DND-41 (cell line): Measurements from ENCODE around the gene INAFM1.

ENCODE experiments used
- ATAC-seq: fragments of 200-7000 bp; cut with Tn5 transposase; 3 replicates; pipeline ENCODE4 v1.9.1; 2021; ENCODE audit warnings: low read depth; ENCODE audit not compliant: insufficient read depth
- DNase-seq: peaks from one replicate; pipeline ENCODE4 v3.0.0-alpha.2; 2020
- H2AFZ ChIP-seq: 2 replicates; pipeline ENCODE4 v1.6.0; 2012; ENCODE audit warnings: low read depth, low read length
- H3K27ac ChIP-seq: 2 replicates; pipeline ENCODE4 v1.5.1; 2012; ENCODE audit warnings: low read length, inconsistent platforms
- H3K27me3 ChIP-seq: fragments of 200-600 bp; sonication (generic); 2 replicates; pipeline ENCODE4 v1.6.0; 2012; ENCODE audit warnings: low read length, mild to moderate bottlenecking, inconsistent platforms; ENCODE audit not compliant: insufficient read depth, poor library complexity
- H3K36me3 ChIP-seq: 2 replicates; pipeline ENCODE4 v1.5.1; 2012; ENCODE audit warnings: low read length, inconsistent platforms; ENCODE audit not compliant: insufficient read depth
- H3K4me1 ChIP-seq: 2 replicates; pipeline ENCODE4 v1.5.1; 2012; ENCODE audit warnings: mild to moderate bottlenecking, low read length; ENCODE audit not compliant: insufficient read depth
- H3K4me2 ChIP-seq: 2 replicates; pipeline ENCODE4 v1.6.0; 2012; ENCODE audit warnings: mild to moderate bottlenecking, moderate library complexity, low read length, inconsistent platforms; ENCODE audit not compliant: insufficient read depth
- H3K4me3 ChIP-seq, 2 experiments: fragments of 200-600 bp in 1 of 2; shearing (Covaris generic) in 1 of 2; 2 replicates each; pipeline ENCODE4 v1.5.1; 2012 to 2016; ENCODE audit warnings: inconsistent platforms in 2 of 2, low read length in 2 of 2, mild to moderate bottlenecking in 2 of 2, low read depth in 1 of 2, moderate library complexity in 1 of 2
- H3K79me2 ChIP-seq: 2 replicates; pipeline ENCODE4 v1.6.0; 2012; ENCODE audit warnings: low read length, inconsistent platforms; ENCODE audit not compliant: insufficient read depth
- H3K9ac ChIP-seq: 2 replicates; pipeline ENCODE4 v1.6.0; 2012; ENCODE audit warnings: low read depth, mild to moderate bottlenecking, inconsistent platforms, low read length, moderate library complexity
- H3K9me3 ChIP-seq: 2 replicates; pipeline ENCODE4 v1.5.1; 2012; ENCODE audit warnings: low read length, moderate library complexity, mild to moderate bottlenecking, inconsistent platforms; ENCODE audit not compliant: insufficient read depth, severe bottlenecking
- H4K20me1 ChIP-seq: 2 replicates; pipeline ENCODE4 v1.6.0; 2012; ENCODE audit warnings: low read length; ENCODE audit not compliant: insufficient read depth
- EZH2 ChIP-seq: IDR thresholded peaks from 3 replicates; pipeline ENCODE4 v1.6.1; 2012; ENCODE audit warnings: borderline replicate concordance, low read depth, mild to moderate bottlenecking, moderate library complexity, low read length, inconsistent platforms; ENCODE audit not compliant: severe bottlenecking
- TF ChIP-seq, protein P1 (sequence below): IDR thresholded peaks from 2 replicates; pipeline ENCODE4 v1.5.1; 2012; ENCODE audit warnings: borderline replicate concordance, low read length, moderate library complexity, mild to moderate bottlenecking; ENCODE audit not compliant: poor library complexity, severe bottlenecking; ENCODE audit errors: extremely low read depth

INAFM1 gene

DNA sequence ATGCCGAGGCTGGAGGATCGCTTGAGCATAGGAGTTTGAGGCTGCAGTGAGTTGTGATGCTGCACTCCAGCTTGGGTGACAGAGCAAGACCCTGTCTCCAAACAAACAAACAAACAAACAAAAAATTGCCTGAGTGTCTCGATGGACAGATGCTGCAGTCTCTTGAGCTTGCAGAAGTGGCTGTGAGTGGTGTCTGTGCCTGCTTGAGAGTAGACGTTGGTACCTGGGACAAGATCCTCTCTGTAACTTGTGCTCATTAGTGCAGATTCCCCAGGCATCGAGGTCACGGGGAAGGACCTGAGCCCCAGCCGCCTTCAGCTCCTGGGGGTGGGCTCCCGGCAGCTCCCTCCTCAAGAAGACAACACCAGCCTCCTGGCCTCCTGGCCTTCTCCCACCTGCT lies 48.7 kb downstream of the INAFM1 start:
- Histone ChIP-seq H3K4me3 (no peak overlapping the region), H3K9me3 (no peaks in the 10 kb centered on the region), H3K9ac (no peak overlapping the region), H3K4me1 (no peaks in the 10 kb centered on the region), H3K36me3 (no peaks in the 10 kb centered on the region), H4K20me1 (no peaks in the 10 kb centered on the region; the same call in 1 of the 2 replicates), H3K27me3 (no peaks in the 10 kb centered on the region), H3K27ac (no peak overlapping the region), H3K4me2 (no peak overlapping the region), H2AFZ (no peak overlapping the region), H3K79me2 (no peaks in the 10 kb centered on the region)
- ATAC-seq (no peak), DNase-seq (no peak)
- no peak for TF ChIP-seq EZH2
- TF ChIP-seq, protein P1, sequence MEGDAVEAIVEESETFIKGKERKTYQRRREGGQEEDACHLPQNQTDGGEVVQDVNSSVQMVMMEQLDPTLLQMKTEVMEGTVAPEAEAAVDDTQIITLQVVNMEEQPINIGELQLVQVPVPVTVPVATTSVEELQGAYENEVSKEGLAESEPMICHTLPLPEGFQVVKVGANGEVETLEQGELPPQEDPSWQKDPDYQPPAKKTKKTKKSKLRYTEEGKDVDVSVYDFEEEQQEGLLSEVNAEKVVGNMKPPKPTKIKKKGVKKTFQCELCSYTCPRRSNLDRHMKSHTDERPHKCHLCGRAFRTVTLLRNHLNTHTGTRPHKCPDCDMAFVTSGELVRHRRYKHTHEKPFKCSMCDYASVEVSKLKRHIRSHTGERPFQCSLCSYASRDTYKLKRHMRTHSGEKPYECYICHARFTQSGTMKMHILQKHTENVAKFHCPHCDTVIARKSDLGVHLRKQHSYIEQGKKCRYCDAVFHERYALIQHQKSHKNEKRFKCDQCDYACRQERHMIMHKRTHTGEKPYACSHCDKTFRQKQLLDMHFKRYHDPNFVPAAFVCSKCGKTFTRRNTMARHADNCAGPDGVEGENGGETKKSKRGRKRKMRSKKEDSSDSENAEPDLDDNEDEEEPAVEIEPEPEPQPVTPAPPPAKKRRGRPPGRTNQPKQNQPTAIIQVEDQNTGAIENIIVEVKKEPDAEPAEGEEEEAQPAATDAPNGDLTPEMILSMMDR = no peak

DNA sequence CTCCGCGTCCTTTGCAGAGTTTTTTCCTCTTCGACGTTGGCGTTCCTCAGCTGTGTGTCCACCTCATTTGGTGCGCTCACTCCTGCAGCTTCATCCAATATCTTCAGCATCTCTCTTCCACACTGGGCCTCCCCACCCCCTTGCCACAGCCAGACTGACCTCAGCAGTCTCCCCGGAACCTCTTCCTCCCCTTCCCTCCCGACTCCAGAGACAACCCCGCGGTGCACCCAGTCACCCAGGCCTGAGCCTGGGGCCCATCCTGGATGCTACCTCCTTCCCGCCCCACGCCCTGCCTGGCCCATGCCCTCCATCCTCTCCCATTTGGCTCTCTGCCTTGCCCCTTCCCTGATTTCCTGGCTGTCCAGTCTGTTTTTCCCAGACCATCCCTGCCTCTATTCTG lies 49.2 kb downstream of the INAFM1 start:
- H2AFZ ChIP-seq = no peak overlapping the region
- no peaks in the 10 kb centered on the region for H3K36me3 ChIP-seq
- no peaks in the 10 kb centered on the region for H3K4me1 ChIP-seq
- H3K27ac ChIP-seq = no peak overlapping the region
- no peak overlapping the region for H3K9ac ChIP-seq
- H3K27me3 ChIP-seq = no peaks in the 10 kb centered on the region
- no peak overlapping the region for H3K4me2 ChIP-seq
- TF ChIP-seq EZH2 = no peak
- TF ChIP-seq, protein P1 = no peak
- H3K79me2 ChIP-seq = no peaks in the 10 kb centered on the region
- ATAC-seq (no peak), DNase-seq (no peak)
- H3K4me3 ChIP-seq = no peak overlapping the region
- no peaks in the 10 kb centered on the region; the same call in 1 of the 2 replicates for H4K20me1 ChIP-seq
- no peaks in the 10 kb centered on the region for H3K9me3 ChIP-seq

DNA sequence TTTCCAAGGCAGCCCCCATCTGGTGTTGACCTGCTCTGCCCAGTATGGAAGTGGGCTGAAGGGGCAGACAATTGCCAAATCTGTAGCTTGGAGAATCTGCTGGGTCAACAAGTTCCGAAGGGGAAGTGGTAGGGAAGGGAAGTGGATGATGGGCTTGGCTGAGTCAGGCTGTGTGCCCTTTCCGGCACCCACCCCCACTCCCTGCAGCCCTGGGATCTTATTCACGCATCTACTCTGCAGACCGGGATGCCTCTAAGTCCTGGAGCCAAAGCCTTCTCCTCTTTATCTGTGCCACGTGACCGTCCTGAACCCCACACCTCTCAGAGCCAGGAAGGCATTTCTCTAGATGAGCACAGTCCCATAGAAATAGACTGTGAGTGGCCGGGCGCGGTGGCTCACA lies 49.8 kb downstream of the INAFM1 start:
- Histone ChIP-seq H3K27ac (no peak overlapping the region), H3K9ac (no peak overlapping the region), H3K27me3 (no peaks in the 10 kb centered on the region), H3K4me3 (no peak overlapping the region), H3K79me2 (no peaks in the 10 kb centered on the region), H4K20me1 (no peaks in the 10 kb centered on the region; the same call in 1 of the 2 replicates), H3K9me3 (no peaks in the 10 kb centered on the region), H3K4me2 (no peak overlapping the region), H3K36me3 (no peaks in the 10 kb centered on the region), H3K4me1 (no peaks in the 10 kb centered on the region), H2AFZ (no peak overlapping the region)
- ATAC-seq (no peak), DNase-seq (no peak)
- TF ChIP-seq EZH2 = no peak
- TF ChIP-seq, protein P1 = no peak
